ENCODE measurements around the gene CASQ2. TPM values are rescaled to one million over a fixed set of nuclear protein-coding genes. Genes with fewer than 3 reads are reported as not detected.
"Not testable (repeated sequence)": the region's sequence is repeated elsewhere in the genome, so short reads cannot be mapped to it uniquely, and the experiment has no call there.

CASQ2 gene
- total RNA-seq, 2 experiments from 2014 or later: not detected

DNA sequence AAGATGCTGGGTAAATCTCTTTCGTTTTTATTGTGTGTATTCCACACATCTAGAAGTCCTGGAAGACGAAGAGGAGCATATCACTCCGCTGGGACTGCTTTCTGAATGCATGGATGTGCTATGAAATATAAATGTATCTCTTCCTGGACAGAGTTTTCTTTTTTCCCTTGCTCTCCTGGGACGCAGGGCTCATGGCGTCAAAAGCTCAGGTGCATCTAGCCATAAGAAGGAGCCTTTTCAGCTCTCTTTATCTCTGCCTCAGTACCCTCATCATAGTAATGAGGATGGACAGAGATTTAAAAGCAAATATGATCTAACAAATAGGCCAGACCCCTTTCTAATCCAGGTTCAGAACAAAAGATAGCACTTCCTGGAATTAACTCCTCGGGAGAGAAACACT is 27.5 kb upstream of the CASQ2 start:
- DNase-seq: no peak
- H3K9me3 Mint-ChIP-seq: no peaks in the 10 kb centered on the region
- H3K4me3 Mint-ChIP-seq: no peak overlapping the region
- peaks cover 27% of the 10 kb centered on the region for H3K27me3 Mint-ChIP-seq
- H3K27ac Mint-ChIP-seq: no peak overlapping the region
- H3K4me1 Mint-ChIP-seq: no peaks in the 10 kb centered on the region
- H3K36me3 Mint-ChIP-seq (ENCODE audit: low read depth): no peaks in the 10 kb centered on the region
- POLR2A ChIA-PET: no interaction called here
- CTCF ChIA-PET: no interaction called here

DNA sequence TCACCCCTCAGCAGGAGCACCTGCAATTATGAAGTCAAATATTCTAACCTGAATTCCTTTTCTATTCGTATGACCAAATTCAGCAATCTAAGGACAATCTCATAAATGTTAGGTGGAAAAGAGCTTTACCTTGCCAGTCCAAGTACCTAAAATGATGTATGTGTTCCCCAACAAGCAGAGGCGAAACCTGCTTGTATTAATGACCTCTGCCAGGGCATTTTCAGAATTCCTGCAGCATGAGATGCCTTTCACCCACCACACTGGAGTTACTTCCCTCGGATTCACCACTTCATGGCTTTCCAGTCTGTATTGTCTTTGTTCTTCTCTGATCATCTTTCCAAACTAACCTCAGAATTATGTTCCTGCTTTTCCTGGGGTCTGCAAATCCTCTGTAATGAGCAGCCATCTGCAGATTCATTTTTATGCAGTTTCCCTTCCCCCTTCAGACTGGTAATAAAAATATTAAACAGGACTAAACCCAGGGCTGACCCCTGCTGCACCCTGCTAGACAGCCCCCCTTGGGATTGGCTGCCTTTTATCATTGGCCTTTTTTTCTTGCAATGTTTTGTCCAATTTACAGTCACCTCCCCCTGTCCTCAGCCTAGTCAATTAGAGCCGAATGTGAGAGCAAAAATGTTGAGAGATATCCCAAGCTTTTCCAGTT is 26.6 kb upstream of the CASQ2 start:
- no peak for DNase-seq
- CTCF ChIA-PET: no interaction called here
- H3K27ac Mint-ChIP-seq: no peak overlapping the region

GRCh38 chr1:115793162-115793561 is 24.6 kb upstream of the CASQ2 start:
- DNase-seq: no peak
- Mint-ChIP-seq H3K36me3 (ENCODE audit: low read depth) (no peaks in the 10 kb centered on the region), H3K27me3 (peaks cover 28% of the 10 kb centered on the region), H3K4me3 (no peak overlapping the region), H3K27ac (no peak overlapping the region), H3K9me3 (no peaks in the 10 kb centered on the region), H3K4me1 (no peaks in the 10 kb centered on the region)
- POLR2A ChIA-PET: no interaction called here
- CTCF ChIA-PET: no interaction called here

More for the DNA sequence above, 26.6 kb upstream of the CASQ2 start:
- no peaks in the 10 kb centered on the region for H3K9me3 Mint-ChIP-seq
- POLR2A ChIA-PET: no interaction called here
- H3K4me3 Mint-ChIP-seq: no peak overlapping the region
- peaks cover 29% of the 10 kb centered on the region for H3K27me3 Mint-ChIP-seq
- H3K4me1 Mint-ChIP-seq: no peaks in the 10 kb centered on the region
- no peaks in the 10 kb centered on the region for H3K36me3 Mint-ChIP-seq (ENCODE audit: low read depth)

- no peaks in the 10 kb centered on the region for H3K4me1 Mint-ChIP-seq
- H3K27me3 Mint-ChIP-seq: peaks cover 25% of the 10 kb centered on the region
- DNase-seq: no peak
- H3K9me3 Mint-ChIP-seq: no peaks in the 10 kb centered on the region
- H3K36me3 Mint-ChIP-seq (ENCODE audit: low read depth): no peaks in the 10 kb centered on the region
- H3K4me3 Mint-ChIP-seq: no peak overlapping the region
- H3K27ac Mint-ChIP-seq: no peak overlapping the region
- ChIA-PET POLR2A (no interaction called here), CTCF (no interaction called here)
Observed at GRCh38 chr1:115791816-115792215, 23.3 kb upstream of the CASQ2 start.

- no peak overlapping the region for H3K27ac Mint-ChIP-seq
- POLR2A ChIA-PET: no interaction called here
- no peak for DNase-seq
- no peaks in the 10 kb centered on the region for H3K36me3 Mint-ChIP-seq (ENCODE audit: low read depth)
- H3K27me3 Mint-ChIP-seq: peaks cover 27% of the 10 kb centered on the region
- H3K4me1 Mint-ChIP-seq: no peaks in the 10 kb centered on the region
- no peak overlapping the region for H3K4me3 Mint-ChIP-seq
- no peaks in the 10 kb centered on the region for H3K9me3 Mint-ChIP-seq
- CTCF ChIA-PET: no interaction called here
Observed at GRCh38 chr1:115790846-115791245, 22.3 kb upstream of the CASQ2 start.

- ChIA-PET POLR2A (no interaction called here), CTCF (no interaction called here)
- Mint-ChIP-seq H3K27ac (no peak overlapping the region), H3K4me3 (no peak overlapping the region), H3K27me3 (peaks cover 26% of the 10 kb centered on the region), H3K36me3 (ENCODE audit: low read depth) (no peaks in the 10 kb centered on the region), H3K4me1 (no peaks in the 10 kb centered on the region), H3K9me3 (no peaks in the 10 kb centered on the region)
- no peak for DNase-seq
Observed at GRCh38 chr1:115790356-115790755, 21.8 kb upstream of the CASQ2 start.

DNA sequence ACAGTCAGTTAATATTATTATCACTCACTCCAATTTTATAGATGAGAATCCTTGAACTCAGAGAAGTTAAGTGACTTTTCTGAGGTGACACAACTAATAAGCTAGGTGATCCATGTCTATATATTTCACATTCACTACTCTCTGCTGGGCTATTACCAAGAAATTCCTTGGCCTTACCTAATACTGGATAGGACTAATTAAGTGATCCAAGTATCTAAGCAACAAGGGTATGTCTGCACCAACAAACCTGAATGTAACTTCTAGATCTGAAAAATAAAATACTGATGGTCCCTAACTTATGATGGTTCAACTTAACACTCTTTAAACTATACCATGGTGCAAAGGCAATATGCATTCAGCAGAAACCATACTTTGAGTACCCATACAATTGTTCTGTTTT is 14.8 kb upstream of the CASQ2 start:
- POLR2A ChIA-PET: no interaction called here
- peaks cover 17% of the 10 kb centered on the region for H3K27me3 Mint-ChIP-seq
- no peaks in the 10 kb centered on the region for H3K4me1 Mint-ChIP-seq
- CTCF ChIA-PET: no interaction called here
- H3K27ac Mint-ChIP-seq: no peak overlapping the region
- no peaks in the 10 kb centered on the region for H3K36me3 Mint-ChIP-seq (ENCODE audit: low read depth)
- no peak for DNase-seq
- H3K9me3 Mint-ChIP-seq: no peaks in the 10 kb centered on the region
- no peak overlapping the region for H3K4me3 Mint-ChIP-seq

GRCh38 chr1:115782571-115783281 is 14.2 kb upstream of the CASQ2 start:
- H3K27ac Mint-ChIP-seq: no peak overlapping the region
- DNase-seq: no peak
- CTCF ChIA-PET: no interaction called here
- POLR2A ChIA-PET: no interaction called here
- H3K36me3 Mint-ChIP-seq (ENCODE audit: low read depth): no peaks in the 10 kb centered on the region
- no peaks in the 10 kb centered on the region for H3K9me3 Mint-ChIP-seq
- H3K4me3 Mint-ChIP-seq: no peak overlapping the region
- H3K4me1 Mint-ChIP-seq: no peaks in the 10 kb centered on the region
- H3K27me3 Mint-ChIP-seq: peaks cover 16% of the 10 kb centered on the region

GRCh38 chr1:115781851-115782250 is 13.3 kb upstream of the CASQ2 start:
- Mint-ChIP-seq H3K4me3 (no peak overlapping the region), H3K27me3 (peaks cover 19% of the 10 kb centered on the region), H3K27ac (no peak overlapping the region), H3K36me3 (ENCODE audit: low read depth) (no peaks in the 10 kb centered on the region), H3K4me1 (no peaks in the 10 kb centered on the region), H3K9me3 (no peaks in the 10 kb centered on the region)
- POLR2A ChIA-PET: no interaction called here
- CTCF ChIA-PET: no interaction called here
- no peak for DNase-seq

GRCh38 chr1:115781343-115781742 is 12.8 kb upstream of the CASQ2 start:
- DNase-seq: no peak
- Mint-ChIP-seq H3K27ac (no peak overlapping the region), H3K4me3 (no peak overlapping the region), H3K27me3 (peaks cover 18% of the 10 kb centered on the region), H3K9me3 (no peaks in the 10 kb centered on the region), H3K36me3 (ENCODE audit: low read depth) (no peaks in the 10 kb centered on the region), H3K4me1 (no peaks in the 10 kb centered on the region)
- CTCF ChIA-PET: no interaction called here
- POLR2A ChIA-PET: no interaction called here

- H3K27ac Mint-ChIP-seq; H3K4me3 Mint-ChIP-seq; H3K4me1 Mint-ChIP-seq; POLR2A ChIA-PET; DNase-seq; CTCF ChIA-PET; H3K9me3 Mint-ChIP-seq; H3K36me3 Mint-ChIP-seq (ENCODE audit: low read depth): not testable (repeated sequence)
- peaks cover 20% of the 10 kb centered on the region for H3K27me3 Mint-ChIP-seq
Observed at GRCh38 chr1:115780655-115781054, 12.1 kb upstream of the CASQ2 start.

DNA sequence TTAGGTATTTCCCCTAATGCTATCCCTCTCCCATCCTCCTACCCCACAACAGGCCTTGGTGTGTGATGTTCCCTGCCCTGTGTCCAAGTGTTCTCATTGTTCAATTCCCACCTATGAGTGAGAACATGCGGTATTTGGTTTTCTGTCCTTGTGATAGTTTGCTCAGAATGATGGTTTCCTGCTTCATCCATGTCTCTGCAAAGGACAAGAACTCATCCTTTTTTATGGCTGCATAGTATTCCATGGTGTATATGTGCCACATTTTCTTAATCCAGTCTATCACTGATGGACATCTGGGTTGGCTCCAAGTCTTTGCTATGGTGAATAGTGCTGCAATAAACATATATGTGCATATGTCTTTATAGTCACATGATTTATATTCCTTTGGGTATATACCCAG is 10.6 kb upstream of the CASQ2 start:
- H3K4me3 Mint-ChIP-seq, H3K27ac Mint-ChIP-seq: not testable (repeated sequence)

GRCh38 chr1:115771847-115772457 is 3.4 kb upstream of the CASQ2 start:
- no peak for DNase-seq
- Mint-ChIP-seq H3K27ac (no peak overlapping the region), H3K9me3 (no peaks in the 10 kb centered on the region), H3K36me3 (ENCODE audit: low read depth) (no peaks in the 10 kb centered on the region), H3K4me1 (no peaks in the 10 kb centered on the region), H3K4me3 (no peak overlapping the region), H3K27me3 (peaks cover 16% of the 10 kb centered on the region)
- CTCF ChIA-PET: interaction anchor here (1.0 to 1.5 kb wide), 3 partner anchors 55 to 163 kb away, joined by 3 to 15 read pairs (median 4); no protein-coding TSS in a partner anchor
- POLR2A ChIA-PET: no interaction called here

More for the DNA sequence above, 10.6 kb upstream of the CASQ2 start:
- DNase-seq; H3K9me3 Mint-ChIP-seq; H3K36me3 Mint-ChIP-seq (ENCODE audit: low read depth); POLR2A ChIA-PET; H3K4me1 Mint-ChIP-seq: not testable (repeated sequence)
- H3K27me3 Mint-ChIP-seq: peaks cover 25% of the 10 kb centered on the region
- CTCF ChIA-PET: interaction anchor here (0.6 to 0.7 kb wide), 2 partner anchors 202 to 640 kb away, joined by 4 read pairs; no protein-coding TSS in a partner anchor

Data from activated CD4-positive, alpha-beta memory T cell treated with anti-CD3 and anti-CD28 coated beads, Interleukin-2, amount 10 ng/mL, durations not matched to agents 7 days and 5 days (primary cell).